ELF-1 (cell line): Measurements from ENCODE around the gene PKD1.
"Not testable (repeated sequence)": the region's sequence is repeated elsewhere in the genome, so short reads cannot be mapped to it uniquely, and the experiment has no call there.

ENCODE experiments used
- DNase-seq: peaks from one replicate; pipeline ENCODE4 v3.0.0-alpha.2; 2016; ENCODE audit warnings: low read depth, low spot score

Gene PKD1

DNA sequence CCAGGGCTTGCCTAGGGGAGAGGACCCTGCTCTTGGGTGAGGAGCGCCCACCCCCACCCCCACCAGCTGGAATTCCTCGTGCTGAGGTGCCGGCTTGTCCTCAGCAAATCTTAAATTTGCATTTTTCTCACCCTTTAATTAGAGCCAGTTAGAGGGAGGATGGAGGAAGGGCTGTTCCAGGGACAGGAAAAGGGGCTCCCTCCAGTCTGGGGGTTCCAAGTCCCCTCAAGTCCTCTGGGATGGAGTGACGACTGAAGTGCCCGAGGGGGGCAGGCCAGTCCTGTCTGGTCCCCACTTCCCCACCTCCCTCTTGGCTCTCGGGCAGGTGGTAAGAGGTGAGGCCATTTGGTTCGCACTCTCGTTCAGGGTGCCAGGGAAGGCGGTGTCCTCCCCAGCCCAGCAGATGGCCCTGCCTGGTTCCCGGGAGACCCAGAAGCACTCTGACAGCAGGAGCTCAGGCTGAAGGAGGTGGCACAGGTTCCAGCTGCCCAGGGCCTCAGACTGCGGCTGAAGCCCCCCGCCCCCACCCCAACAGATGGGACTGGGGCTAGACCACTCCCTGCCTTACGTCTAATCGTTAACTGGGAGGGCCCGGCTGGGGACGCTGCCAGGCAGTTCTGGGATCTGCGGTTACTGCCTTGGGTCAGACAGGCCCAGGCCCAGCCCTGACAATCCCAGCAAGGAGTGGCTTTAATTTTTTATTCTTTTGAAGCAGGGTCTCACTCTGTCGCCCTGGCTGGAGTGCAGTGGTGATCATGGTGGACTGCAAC lies 14.9 kb upstream of the PKD1 start:
- DNase-seq: peak; percentile 85

DNA sequence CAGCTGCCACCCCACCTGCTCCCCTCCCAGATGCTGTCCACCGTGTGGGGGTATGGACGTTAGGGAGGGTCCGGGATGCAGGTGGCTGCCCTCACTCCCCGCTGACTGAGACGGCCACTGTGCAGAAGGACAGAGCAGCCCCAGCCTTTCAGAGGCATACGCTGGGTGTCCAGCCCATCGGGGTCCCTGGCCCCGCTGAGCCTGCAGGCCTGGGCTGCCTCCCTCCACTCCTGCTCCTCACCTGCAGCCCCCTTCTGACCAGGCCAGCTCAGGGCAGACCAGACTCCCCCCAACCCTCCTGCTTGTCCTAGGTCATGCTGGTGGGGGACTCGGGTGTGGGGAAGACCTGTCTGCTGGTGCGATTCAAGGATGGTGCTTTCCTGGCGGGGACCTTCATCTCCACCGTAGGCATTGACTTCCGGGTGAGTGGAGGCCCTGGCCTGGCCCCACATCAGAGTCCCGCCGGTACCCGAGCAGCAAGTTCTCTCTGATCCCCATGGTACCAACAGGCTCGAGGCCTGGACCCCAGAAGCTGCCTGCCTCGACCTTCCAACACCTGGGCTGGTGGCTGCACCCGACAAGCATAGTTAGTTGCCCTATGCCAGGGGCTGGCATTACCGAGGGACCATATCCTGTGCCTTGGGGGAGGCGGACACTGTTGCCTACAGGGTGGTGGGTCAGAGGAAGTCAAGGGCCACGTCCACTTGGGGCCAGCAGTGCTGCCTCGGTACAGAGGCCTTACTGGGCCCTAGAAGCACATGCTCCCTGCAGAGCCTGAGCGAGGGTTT lies 14.1 kb upstream of the PKD1 start:
- DNase-seq: peak; percentile 71

DNA sequence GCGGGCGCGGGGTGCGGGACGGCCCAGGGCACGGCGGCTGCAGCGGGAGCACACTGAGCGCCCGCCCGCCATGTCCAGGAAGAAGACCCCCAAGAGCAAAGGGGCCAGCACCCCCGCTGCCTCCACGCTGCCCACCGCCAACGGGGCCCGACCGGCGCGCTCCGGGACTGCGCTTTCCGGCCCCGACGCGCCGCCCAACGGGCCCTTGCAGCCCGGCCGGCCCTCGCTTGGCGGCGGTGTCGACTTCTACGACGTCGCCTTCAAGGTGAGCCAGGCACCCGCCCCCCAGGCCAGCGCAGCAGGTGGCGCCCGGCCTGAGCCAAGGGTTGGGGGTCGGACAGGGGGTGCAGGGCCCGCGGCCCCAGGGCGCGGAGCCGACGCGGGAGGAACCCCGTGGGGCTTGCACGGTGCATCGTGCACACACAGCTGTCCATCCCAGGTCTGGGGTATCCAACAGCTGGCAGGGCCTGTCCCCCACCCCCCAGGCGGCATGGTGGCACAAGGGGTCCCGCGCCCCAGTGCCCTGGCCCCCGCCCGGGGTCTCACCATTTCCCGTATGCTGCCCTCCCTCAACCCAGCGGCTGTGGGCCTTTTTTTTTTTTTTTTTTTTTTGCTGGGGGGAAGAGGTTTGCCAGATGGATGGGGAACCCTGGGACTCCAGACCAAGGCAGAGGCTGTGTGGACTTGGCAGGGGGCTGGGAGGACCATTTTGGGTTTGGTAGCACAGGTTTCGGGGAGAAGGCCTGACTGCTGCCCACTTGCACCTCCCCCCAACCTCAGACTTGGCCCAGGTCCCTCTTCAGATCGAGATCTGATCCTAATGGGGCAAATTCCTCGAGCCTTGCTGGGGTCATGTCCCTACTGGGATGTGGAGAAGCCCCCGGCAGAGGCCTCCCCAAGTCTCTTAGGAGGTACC lies 13.3 kb upstream of the PKD1 start:
- peak; percentile 41 for DNase-seq

DNA sequence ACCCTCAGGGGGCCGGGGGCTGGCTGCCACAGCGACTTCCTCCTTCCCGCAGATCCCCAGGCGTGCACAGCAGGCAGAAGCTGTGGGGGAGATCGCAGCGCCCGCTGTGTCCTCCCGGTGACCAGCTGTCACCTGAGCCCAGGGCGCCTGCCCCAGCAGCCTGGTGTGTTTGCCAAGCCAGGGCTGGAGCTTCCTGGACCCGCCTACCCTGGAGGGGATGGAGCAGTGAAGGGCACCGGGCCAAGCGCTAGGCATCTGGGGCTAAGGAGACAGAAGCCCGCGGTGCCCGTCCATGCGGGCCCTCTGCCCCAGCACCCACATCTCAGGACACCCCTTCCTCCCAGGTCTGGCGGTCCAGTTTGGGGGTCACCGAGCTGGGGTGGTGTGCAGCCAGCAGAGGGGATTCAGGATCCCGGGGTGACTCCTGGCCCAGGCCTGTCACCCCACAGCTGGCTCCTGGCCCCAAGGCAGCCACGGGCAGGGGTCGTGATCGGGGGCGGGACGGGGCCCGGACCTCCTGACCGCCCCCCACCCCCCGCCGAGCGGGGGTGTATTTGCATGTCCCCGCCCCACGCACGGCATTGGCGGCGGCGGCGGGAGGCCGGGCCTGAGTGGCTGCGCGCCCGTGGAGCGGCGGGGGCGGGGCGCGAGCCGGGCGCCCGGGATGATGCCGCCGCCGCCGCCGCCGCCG lies 12.4 kb upstream of the PKD1 start, which contains the start of gene RAB26:
TSS of gene RAB26 (plus strand) at position 645 of the 691 bp plus-strand sequence. CDS start 159 bp downstream, outside the sequence.
- peak; percentile 78 for DNase-seq

DNA sequence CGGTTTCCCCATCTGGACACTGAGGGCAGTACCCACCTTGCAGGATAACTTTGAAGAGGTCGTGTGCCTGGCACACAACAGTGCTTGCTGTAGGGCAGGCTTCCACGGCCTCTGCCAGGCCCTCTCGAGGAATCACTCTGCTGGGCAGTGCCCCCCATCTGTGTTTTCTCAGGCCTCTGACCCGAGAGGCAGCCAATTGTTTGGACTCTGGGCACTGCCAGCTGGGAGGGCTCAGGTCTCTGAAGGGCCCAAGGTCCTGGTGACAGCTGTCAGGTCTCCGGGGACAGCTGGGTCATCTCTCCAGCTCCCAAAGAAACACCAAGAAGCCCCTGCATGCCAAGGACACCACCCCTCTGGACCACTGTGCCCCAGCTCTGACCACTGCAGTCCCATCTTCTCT lies 11.7 kb upstream of the PKD1 start:
- no peak for DNase-seq

DNA sequence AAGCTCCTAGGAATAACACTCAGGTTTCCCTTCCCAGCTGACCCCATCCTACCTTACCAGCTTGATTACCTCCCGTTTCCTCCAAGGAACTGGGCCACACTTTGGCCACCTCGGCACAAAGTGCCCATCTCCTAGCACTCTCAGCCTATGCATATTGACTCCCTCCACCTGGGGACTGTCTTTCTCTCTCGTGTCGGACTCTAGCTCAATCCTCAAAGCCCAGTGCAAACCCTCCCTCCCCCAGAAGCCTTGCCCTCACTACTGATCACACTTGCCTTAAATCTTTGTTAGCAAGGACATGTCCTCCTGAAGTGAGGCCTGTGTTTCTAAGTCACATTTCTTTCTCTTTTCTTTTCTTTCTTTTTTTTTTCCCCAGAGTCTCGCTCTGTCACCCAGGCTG lies 10.1 kb upstream of the PKD1 start:
- no peak for DNase-seq

DNA sequence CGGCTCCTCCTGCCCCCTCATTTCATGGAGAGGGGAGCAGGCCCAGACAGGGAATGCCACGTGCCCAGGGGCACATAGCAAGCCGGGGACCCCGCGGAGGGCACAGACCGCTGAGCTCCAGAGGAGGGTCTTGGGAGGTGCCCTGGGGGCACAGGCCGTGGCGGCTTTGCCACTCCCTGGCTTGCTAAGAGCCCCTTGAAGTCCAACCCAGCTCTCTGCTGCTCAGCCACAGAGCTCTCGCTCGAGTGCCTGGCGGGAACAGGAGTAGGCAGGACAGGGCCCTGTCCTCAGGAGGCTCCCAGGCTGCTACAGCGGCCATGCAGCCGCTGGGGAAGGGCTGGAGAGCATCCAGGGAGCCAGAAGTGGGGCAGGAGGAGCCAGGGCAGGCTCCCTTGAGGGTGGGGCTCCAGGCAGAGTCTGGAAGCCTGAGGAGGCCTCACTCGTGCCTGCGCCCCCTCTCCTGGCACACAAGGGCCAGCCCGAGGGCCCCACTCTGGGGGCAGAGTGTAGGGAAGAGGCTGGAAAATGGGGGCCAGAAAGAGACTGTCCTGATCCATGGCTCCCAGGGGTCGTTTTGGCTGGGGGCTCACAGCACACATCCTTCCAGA lies 8.3 kb upstream of the PKD1 start:
- DNase-seq: peak; percentile 43

DNA sequence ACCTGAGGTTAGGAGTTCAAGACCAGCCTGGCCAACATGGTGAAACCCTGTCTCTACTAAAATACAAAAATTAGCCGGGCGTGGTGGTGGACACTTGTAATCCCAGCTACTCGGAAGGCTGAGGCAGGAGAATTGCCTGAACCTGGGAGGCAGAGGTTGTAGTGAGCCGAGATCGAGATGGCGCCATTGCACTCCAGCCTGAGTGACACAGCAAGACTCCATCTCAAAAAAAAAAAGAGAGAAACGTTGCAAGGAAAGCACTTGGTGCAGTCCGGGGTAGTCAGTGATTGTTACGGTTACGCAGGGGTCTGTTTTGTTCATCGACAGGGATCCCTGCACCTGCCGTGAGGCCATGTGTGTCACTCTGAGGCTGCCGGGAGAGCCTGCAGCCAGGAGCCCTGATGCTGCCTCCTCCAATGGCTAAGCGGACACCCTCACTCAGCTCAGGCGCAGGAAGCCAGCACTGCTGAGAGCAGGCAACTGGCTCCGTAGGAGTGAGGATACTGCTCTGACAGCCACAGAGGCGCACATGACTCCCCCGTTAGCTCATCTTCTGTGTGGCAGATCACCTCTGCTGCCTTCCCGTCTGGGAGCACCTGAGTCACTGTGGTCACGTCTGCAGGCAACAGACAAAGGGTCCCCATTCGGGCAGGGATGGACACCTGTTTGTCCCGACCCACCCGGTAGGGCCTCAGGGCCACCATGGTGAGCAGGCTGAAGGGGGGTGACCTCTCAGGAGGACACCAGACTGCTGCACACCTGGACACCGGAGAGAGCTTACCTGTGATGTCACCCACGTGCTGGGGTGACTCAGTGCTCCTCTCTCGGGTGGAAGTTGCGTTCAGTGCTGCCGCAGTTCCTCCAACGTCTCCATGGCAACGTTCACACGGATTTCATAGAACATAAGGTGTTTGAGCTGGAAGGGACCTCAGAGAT lies 7.5 kb upstream of the PKD1 start:
- DNase-seq: peak; percentile 35

DNA sequence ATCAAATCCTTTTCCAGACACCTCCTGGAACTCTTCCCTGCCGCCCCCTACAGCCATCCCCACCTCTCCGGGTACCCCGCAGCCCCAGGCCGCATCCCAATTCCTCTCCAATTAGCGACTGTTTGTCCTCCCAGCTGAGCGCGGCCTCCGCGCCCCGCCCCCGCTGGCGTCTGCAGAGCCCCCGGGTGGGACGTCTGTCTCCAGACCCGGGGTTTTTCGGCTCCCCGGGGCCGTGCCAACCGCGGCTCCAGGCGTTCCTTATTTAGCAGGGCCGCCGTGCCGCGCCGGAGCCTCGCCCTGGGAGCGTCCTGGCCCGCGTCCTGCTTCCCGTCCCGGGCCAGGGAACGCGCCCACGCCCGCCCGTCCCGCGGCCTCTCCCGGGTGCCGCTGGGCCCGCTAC lies 627 bp downstream of the PKD1 start:
- not testable (repeated sequence) for DNase-seq

DNA sequence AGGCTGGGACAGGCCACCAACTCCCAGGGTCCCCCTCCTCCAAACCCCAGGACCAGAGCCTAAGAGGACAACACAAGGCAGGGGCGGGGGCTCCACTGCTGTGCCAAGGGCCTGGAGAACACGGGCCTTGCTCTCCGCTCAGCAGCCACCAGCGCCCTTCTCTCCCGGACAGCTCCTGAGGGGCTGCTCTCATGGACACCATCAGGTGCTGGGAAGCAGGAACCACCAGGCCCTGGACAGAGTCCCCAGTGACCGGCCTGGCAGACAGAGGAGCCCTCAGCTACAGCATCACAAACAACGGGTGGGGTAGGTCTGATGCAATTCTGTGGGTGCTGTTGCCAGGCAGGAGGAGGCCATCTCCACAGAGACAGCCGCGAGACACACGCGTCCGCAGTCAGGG lies 1.9 kb downstream of the PKD1 start:
- not testable (repeated sequence) for DNase-seq

DNA sequence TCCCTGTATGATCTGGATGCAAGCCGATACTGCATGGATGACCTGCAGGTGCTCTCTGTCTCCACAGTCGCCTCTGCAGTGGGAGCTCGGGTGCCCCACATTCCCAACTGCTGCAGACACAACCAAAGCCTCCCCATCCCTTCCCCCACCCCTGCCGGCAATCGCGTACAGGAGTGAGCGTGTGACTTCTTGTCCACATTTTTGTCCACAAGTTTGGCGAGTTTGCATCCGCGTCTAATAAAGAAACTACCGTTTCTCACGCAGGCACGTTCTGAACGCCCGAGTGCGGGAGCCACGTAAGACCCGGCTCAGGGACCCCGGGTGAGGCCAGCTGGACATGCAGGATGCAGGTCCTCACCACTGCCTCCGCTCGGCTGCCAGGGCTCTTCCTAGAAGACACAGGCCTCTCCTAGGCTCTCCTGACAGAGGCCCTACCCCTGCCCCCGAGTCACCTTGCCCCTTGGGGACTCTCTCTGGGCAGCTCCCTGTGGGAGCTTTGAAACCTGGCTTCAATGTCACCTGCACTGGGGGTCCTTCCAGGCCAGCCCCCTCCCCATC lies 5.7 kb downstream of the PKD1 start:
- not testable (repeated sequence) for DNase-seq

DNA sequence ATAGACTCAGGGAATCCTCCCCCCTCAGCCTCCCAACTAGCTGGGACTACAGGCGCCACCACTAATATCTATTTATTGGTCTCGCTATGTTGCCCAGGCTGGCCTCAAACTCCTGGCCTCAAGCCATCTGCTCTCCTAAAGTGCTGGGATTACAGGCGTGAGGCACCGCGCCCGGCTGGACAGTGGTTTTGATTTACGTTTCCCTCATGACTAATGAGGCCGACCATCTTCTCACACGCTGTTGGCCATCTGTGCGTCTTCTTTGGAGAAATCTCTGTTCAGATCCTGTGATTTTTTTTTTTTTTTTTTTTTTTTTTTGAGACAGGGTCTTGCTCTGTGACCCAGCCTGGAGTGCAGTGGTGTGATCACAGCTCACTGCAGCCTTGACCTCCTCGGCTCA lies 6.4 kb downstream of the PKD1 start:
- not testable (repeated sequence) for DNase-seq

DNA sequence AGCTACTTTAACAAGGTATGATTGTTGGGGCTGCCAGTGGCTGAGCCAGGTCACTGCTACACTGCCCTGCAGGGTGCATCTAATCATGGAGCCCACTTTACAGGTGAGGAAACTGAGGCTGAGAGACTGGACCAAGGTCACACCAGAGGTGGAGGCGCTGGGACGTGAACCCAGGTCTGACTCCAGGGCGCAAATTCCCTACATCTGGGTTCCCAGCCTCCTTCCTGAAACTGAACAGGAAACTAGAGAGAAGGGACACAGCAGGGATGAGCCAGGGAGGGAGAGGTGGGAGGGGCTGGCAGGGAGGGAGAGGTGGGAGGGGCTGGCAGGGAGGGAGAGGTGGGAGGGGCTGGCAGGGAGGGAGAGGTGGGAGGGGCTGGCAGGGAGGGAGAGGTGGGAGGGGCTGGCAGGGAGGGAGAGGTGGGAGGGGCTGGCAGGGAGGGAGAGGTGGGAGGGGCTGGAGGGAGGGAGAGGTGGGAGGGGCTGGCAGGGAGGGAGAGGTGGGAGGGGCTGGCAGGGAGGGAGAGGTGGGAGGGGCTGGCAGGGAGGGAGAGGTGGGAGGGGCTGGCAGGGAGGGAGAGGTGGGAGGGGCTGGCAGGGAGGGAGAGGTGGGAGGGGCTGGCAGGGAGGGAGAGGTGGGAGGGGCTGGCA lies 7.9 kb downstream of the PKD1 start:
- peak; percentile 52 for DNase-seq

DNA sequence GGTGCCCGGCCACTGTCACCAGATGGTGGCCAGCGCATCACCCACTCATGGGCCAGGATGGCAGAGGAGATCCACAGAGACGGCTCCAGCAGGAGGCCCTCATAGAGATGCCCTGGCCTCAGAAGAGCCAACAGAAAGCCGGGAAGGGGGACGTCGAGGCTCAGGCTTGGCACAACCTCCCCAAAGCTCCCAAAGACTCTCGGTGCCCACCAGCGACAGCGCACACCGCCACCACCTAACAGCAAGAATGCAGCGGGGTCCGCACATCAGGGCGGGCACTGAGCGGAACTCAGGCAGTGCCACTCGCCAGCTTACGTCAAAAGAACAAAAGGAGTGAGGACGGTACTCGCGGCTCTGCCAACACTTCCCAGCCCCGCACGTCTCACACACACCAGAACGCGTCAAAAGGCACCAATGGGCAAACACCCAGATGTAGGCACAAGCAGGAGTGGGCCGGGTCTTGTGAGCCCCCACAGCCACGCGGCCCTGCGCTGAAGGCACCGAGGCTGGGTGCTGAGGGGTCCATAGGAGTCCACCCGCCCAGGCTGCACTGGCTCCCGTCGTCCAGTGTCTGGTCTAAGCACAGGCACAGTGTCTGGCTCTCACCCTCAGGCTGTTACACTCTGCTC lies 8.7 kb downstream of the PKD1 start:
- peak; percentile 17 for DNase-seq

DNA sequence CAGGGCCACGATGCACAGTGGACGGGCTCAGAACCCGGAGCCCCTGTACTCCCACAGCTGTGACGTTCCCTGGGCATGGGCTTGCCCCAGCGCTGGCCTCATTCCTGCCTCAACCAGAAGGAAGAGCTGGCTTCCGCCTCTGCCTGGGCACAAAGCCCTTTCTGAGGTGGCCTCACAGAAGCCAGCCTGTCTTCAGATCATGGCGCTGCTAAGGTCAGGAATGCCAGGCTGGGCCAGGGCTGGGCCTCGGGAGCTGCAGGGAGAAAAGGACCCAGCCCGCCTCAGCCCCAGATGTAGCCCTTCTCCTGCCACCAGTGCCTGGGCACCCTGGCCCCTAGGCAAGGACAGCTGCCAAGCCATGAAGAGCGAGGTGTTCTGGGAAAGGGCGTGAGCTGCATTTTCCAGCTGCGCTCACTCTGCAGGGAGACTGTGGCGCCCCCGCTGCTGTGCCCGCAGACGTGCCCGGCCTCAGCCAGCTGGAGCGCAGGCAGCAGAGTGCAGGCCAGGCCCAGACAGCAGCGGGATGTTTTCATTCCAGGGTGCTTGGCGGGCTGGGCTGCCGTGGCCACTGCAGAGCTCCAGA lies 9.4 kb downstream of the PKD1 start:
- DNase-seq: not testable (repeated sequence)

DNA sequence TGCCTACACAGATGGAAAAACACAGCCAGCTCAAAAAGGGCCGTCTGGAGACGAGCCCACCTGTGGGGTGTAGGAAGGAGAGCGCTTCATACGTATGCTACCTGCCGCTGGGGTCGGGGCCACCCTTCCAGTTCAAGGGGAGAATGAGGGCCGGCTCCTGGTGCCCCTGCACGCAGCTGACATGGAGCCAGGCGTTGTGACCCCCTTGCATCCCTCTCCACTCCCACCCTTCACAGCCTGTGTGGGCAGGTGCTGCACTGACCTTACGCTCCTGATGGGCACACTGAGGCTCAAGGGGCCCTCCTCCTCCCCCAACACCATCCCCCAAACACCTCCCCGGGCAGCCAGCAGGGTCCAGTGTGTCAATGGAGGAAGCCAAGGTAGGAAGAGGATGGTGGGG lies 10.1 kb downstream of the PKD1 start:
- DNase-seq: not testable (repeated sequence)

DNA sequence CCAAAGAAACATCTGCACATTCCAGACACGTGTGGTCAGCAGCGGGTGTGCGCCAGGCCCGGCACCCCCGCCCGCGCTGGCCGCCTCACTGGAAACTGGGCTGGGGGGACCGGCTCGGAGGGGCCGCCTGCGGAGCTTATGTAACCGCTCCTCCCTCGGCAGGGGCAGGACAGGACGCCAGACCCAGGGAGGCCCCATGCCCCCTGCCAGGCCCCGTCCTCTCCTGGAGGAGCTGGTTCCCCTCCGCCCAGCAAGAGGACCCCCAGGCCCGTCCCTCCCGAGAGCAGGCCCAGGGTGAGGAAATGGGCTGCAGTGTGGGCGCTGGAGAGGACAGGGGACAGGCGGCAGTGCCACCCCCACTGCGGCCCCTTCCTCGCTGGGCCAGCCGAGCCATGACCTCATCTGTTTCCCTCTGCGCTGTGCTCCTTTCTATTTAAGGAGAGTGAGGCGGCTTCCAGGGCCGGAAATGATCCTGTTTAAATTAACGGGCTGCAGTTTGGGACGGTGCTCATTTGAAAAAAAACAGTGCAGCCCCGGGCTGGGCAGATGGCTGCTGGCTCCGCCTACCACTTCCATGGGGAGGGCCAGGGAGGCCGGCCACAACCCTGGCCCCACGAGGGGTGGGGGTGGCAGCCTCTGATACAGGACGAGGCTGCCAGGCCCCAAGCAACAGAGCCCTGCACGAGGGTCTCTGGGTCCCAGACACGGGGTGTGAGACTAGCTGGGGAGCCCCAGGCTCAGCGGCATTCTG lies 10.8 kb downstream of the PKD1 start:
- DNase-seq: peak; percentile 88
